H9 (cell line): ENCODE results near the gene SELENOH. TPM values are rescaled to one million over a fixed set of nuclear protein-coding genes. Genes with fewer than 3 reads are reported as not detected.

ENCODE experiments used
- DNase-seq: peaks from one replicate; pipeline ENCODE4 v3.0.0-alpha.2; 2017
- H2AFZ ChIP-seq: one replicate; pipeline ENCODE4 v1.6.1; 2013; ENCODE audit warnings: mild to moderate bottlenecking, low read length, control low read depth, moderate library complexity
- H2AK5ac ChIP-seq: 2 replicates; pipeline ENCODE4 v1.6.1; 2013; ENCODE audit warnings: low read length, control low read depth, mixed read lengths; ENCODE audit not compliant: insufficient read length
- H2BK120ac ChIP-seq: one replicate; pipeline ENCODE4 v1.6.1; 2013; ENCODE audit warnings: low read depth, mild to moderate bottlenecking, low read length, control low read depth, inconsistent platforms; ENCODE audit not compliant: poor library complexity, severe bottlenecking
- H2BK12ac ChIP-seq: 2 replicates; pipeline ENCODE4 v1.6.1; 2013; ENCODE audit warnings: low read length, control low read depth, mixed read lengths, low read depth; ENCODE audit not compliant: insufficient read length
- H2BK15ac ChIP-seq: 2 replicates; pipeline ENCODE4 v1.6.1; 2013; ENCODE audit warnings: low read depth, low read length, control low read depth
- H2BK20ac ChIP-seq: one replicate; pipeline ENCODE4 v1.6.1; 2013; ENCODE audit warnings: low read depth, mild to moderate bottlenecking, low read length, control low read depth, inconsistent platforms; ENCODE audit not compliant: poor library complexity, severe bottlenecking
- H2BK5ac ChIP-seq: 2 replicates; pipeline ENCODE4 v1.6.1; 2013; ENCODE audit warnings: low read length, control low read depth, mixed read lengths; ENCODE audit not compliant: insufficient read length
- H3K14ac ChIP-seq: 2 replicates; pipeline ENCODE4 v1.6.1; 2013; ENCODE audit warnings: low read length, control low read depth; ENCODE audit not compliant: insufficient read depth
- H3K18ac ChIP-seq: 2 replicates; pipeline ENCODE4 v1.6.1; 2013; ENCODE audit warnings: low read depth, mild to moderate bottlenecking, mixed read lengths, low read length, control low read depth; ENCODE audit not compliant: insufficient read length
- H3K23ac ChIP-seq: 2 replicates; pipeline ENCODE4 v1.6.1; 2013; ENCODE audit warnings: low read length, control low read depth, mixed read lengths, low read depth; ENCODE audit not compliant: insufficient read length
- H3K23me2 ChIP-seq: 2 replicates; pipeline ENCODE4 v1.6.1; 2013; ENCODE audit warnings: low read depth, mild to moderate bottlenecking, mixed read lengths, low read length, control low read depth; ENCODE audit not compliant: insufficient read length, poor library complexity, severe bottlenecking
- H3K27ac ChIP-seq: 2 replicates; pipeline ENCODE4 v1.5.1; 2013; ENCODE audit warnings: low read length, control low read depth, mixed read lengths, low read depth; ENCODE audit not compliant: insufficient read length
- H3K27me3 ChIP-seq: 2 replicates; pipeline ENCODE4 v1.6.1; 2013; ENCODE audit warnings: low read length, control low read depth, inconsistent platforms; ENCODE audit not compliant: insufficient read depth
- H3K4ac ChIP-seq: 2 replicates; pipeline ENCODE4 v1.6.1; 2013; ENCODE audit warnings: low read depth, mild to moderate bottlenecking, control low read depth, inconsistent platforms, low read length, moderate library complexity
- H3K4me1 ChIP-seq: 2 replicates; pipeline ENCODE4 v1.6.1; 2013; ENCODE audit warnings: low read length, control low read depth, inconsistent platforms; ENCODE audit not compliant: insufficient read depth
- H3K4me2 ChIP-seq: 2 replicates; pipeline ENCODE4 v1.6.1; 2013; ENCODE audit warnings: low read length, control low read depth, mixed read lengths; ENCODE audit not compliant: insufficient read length, insufficient read depth
- H3K56ac ChIP-seq: 2 replicates; pipeline ENCODE4 v1.6.1; 2013; ENCODE audit warnings: low read depth, mild to moderate bottlenecking, mixed read lengths, low read length, control low read depth; ENCODE audit not compliant: insufficient read length
- H3K79me1 ChIP-seq: 2 replicates; pipeline ENCODE4 v1.6.1; 2013; ENCODE audit warnings: low read depth, mild to moderate bottlenecking, moderate library complexity, low read length, control low read depth, inconsistent platforms; ENCODE audit not compliant: insufficient read depth, poor library complexity, severe bottlenecking
- H3K79me2 ChIP-seq: 2 replicates; pipeline ENCODE4 v1.6.1; 2013; ENCODE audit warnings: low read length, control low read depth, inconsistent platforms; ENCODE audit not compliant: insufficient read depth
- H3K9ac ChIP-seq: 2 replicates; pipeline ENCODE4 v1.6.1; 2013; ENCODE audit warnings: low read length, control low read depth, mixed read lengths; ENCODE audit not compliant: insufficient read length; ENCODE audit errors: extremely low read depth
- H3K9me3 ChIP-seq: one replicate; pipeline ENCODE4 v1.6.1; 2013; ENCODE audit warnings: low read depth, low read length, inconsistent platforms; ENCODE audit not compliant: control insufficient read depth
- H3T11ph ChIP-seq: one replicate; pipeline ENCODE4 v1.6.1; 2013; ENCODE audit warnings: mild to moderate bottlenecking, low read length, control low read depth, inconsistent platforms
- H4K20me1 ChIP-seq: one replicate; pipeline ENCODE4 v1.6.1; 2013; ENCODE audit not compliant: control insufficient read depth, insufficient read length, insufficient read depth
- H4K5ac ChIP-seq: 2 replicates; pipeline ENCODE4 v1.6.1; 2013; ENCODE audit warnings: low read depth, mild to moderate bottlenecking, mixed read lengths, low read length, control low read depth; ENCODE audit not compliant: insufficient read length
- H4K8ac ChIP-seq: replicated peaks from 2 replicates; pipeline ENCODE4 v1.6.1; 2013; ENCODE audit warnings: low read length, control low read depth, mixed read lengths, low read depth; ENCODE audit not compliant: insufficient read length
- H4K91ac ChIP-seq: 2 replicates; pipeline ENCODE4 v1.6.1; 2013; ENCODE audit warnings: low read depth, mild to moderate bottlenecking, moderate library complexity, mixed read lengths, low read length, control low read depth; ENCODE audit not compliant: insufficient read length
- H3K27ac Mint-ChIP-seq, 3 experiments: 2 replicates in 2 of 3; 3 replicates in 1 of 3; pipeline ENCODE4 v1.8.0; 2020 to 2021; ENCODE audit warnings: mixed read lengths in 3 of 3, mild to moderate bottlenecking in 1 of 3, moderate library complexity in 1 of 3
- H3K27me3 Mint-ChIP-seq: 2 replicates; pipeline ENCODE4 v1.8.0; 2021; ENCODE audit warnings: low read depth, mild to moderate bottlenecking, moderate library complexity, mixed read lengths
- H3K36me3 Mint-ChIP-seq, 3 experiments: 2 replicates in 2 of 3; 3 replicates in 1 of 3; pipeline ENCODE4 v1.8.0; 2020 to 2021; ENCODE audit warnings: low read depth in 3 of 3, mixed read lengths in 3 of 3; ENCODE audit not compliant: insufficient read depth in 1 of 3
- H3K4me1 Mint-ChIP-seq, 2 experiments: 2 replicates each; pipeline ENCODE4 v1.8.0; 2020; ENCODE audit warnings: mixed read lengths in 2 of 2
- H3K4me3 Mint-ChIP-seq, 2 experiments: 2 replicates in 1 of 2; 3 replicates in 1 of 2; pipeline ENCODE4 v1.8.0; 2020 to 2021; ENCODE audit warnings: mild to moderate bottlenecking in 2 of 2, mixed read lengths in 2 of 2, moderate library complexity in 1 of 2
- H3K9me3 Mint-ChIP-seq, 2 experiments: 2 replicates in 1 of 2; 3 replicates in 1 of 2; pipeline ENCODE4 v1.8.0; 2020; ENCODE audit warnings: mild to moderate bottlenecking in 2 of 2, mixed read lengths in 2 of 2, moderate library complexity in 1 of 2
- CTCF ChIP-seq: fragments of 200-600 bp; sonication (generic); conservative IDR thresholded peaks from 3 replicates; pipeline ENCODE4 v1.8.0; 2021; ENCODE audit warnings: antibody characterized with exemption, mild to moderate bottlenecking
- WGBS: extraction: QIAGEN DNeasy Blood & Tissue Kit; methylation state at CpG from one replicate; pipeline ENCODE4 v1.1.7; 2013; ENCODE audit warnings: missing lambda C conversion rate, low lambda C conversion rate, mixed read lengths; ENCODE audit not compliant: insufficient read length; ENCODE audit errors: extremely low coverage; 5-methylcytosine and 5-hydroxymethylcytosine counted together
- total RNA-seq: library from RNA; stranded (reverse); gene quantifications from 2 replicates; pipeline ENCODE4 v1.2.1, GENCODE V29; 2021

Gene SELENOH
- total RNA-seq, 1 experiment from 2014 or later: 251 TPM

- Mint-ChIP-seq H3K27me3 (no peaks in the 10 kb centered on the region), H3K4me3 (no peak overlapping the region), H3K9me3 (no peaks in the 10 kb centered on the region), H3K36me3 (peaks cover 45 to 82% (median 67%) of the 10 kb centered on the region in 3 experiments; a peak in 6 of 7 replicates), H3K4me1 (no peaks in the 10 kb centered on the region; a peak in 1 of 4 replicates), H3K27ac (no peak overlapping the region)
- H2BK120ac ChIP-seq: no peak overlapping the region
- H3K79me1 ChIP-seq: no peaks in the 10 kb centered on the region
- H2BK12ac ChIP-seq: no peak overlapping the region
- no peak overlapping the region for H2BK20ac ChIP-seq
- no peak overlapping the region for H3K23ac ChIP-seq
- no peak overlapping the region for H4K8ac ChIP-seq
- no peak overlapping the region for H2AFZ ChIP-seq
- no peak overlapping the region for H2BK5ac ChIP-seq
- WGBS: no CpG with 5 or more reads among the region's 10 CpGs
- no peaks in the 10 kb centered on the region for H3K27me3 ChIP-seq
- H3K27ac ChIP-seq: no peak overlapping the region
- no peaks in the 10 kb centered on the region for H3K9me3 ChIP-seq
- H3K79me2 ChIP-seq: no peaks in the 10 kb centered on the region
- no peak overlapping the region for H4K5ac ChIP-seq
- DNase-seq: peak; percentile 43
- H2AK5ac ChIP-seq: no peak overlapping the region
- H3K4me2 ChIP-seq: no peak overlapping the region
- no peak overlapping the region for H2BK15ac ChIP-seq
- no peak overlapping the region for H3T11ph ChIP-seq
- no peaks in the 10 kb centered on the region for H3K4me1 ChIP-seq
- H3K9ac ChIP-seq: no peak overlapping the region
- H4K20me1 ChIP-seq: no peaks in the 10 kb centered on the region
- no peak for TF ChIP-seq CTCF
- no peak overlapping the region for H4K91ac ChIP-seq
- H3K4ac ChIP-seq: no peak overlapping the region
- no peaks in the 10 kb centered on the region for H3K23me2 ChIP-seq
- H3K56ac ChIP-seq: no peak overlapping the region
- no peak overlapping the region for H3K18ac ChIP-seq
- H3K14ac ChIP-seq: no peak overlapping the region
Observed at GRCh38 chr11:57699813-57700212, 41.5 kb upstream of the SELENOH start.
